HEK293 (cell line): Measurements from ENCODE around the gene HIRIP3.

Experiments used
- CTCF ChIP-seq: fragments of 450-650 bp; formaldehyde crosslinking; IDR thresholded peaks from 2 replicates; pipeline ENCODE4 v1.5.1; 2016; ENCODE audit warnings: missing biosample characterization, missing genetic modification characterization
- GFI1B ChIP-seq: fragments of 450-650 bp; formaldehyde crosslinking; IDR thresholded peaks from 2 replicates; pipeline ENCODE4 v1.5.1; 2016; ENCODE audit warnings: missing biosample characterization, missing genetic modification characterization
- OSR2 ChIP-seq: fragments of 450-650 bp; formaldehyde crosslinking; IDR thresholded peaks from 2 replicates; pipeline ENCODE4 v1.5.1; 2016; ENCODE audit warnings: missing biosample characterization, missing genetic modification characterization
- SALL2 ChIP-seq: fragments of 450-650 bp; formaldehyde crosslinking; IDR thresholded peaks from 2 replicates; pipeline ENCODE4 v1.5.0; 2017; ENCODE audit warnings: missing biosample characterization, mild to moderate bottlenecking, missing genetic modification characterization, borderline replicate concordance
- ZNF157 ChIP-seq: fragments of 450-650 bp; formaldehyde crosslinking; IDR thresholded peaks from 2 replicates; pipeline ENCODE4 v1.5.1; 2016; ENCODE audit warnings: missing biosample characterization, missing genetic modification characterization
- ZNF324 ChIP-seq: fragments of 450-650 bp; formaldehyde crosslinking; IDR thresholded peaks from 2 replicates; pipeline ENCODE4 v1.5.1; 2016; ENCODE audit warnings: missing biosample characterization, missing genetic modification characterization
- ZNF37A ChIP-seq: fragments of 450-650 bp; IDR thresholded peaks from 2 replicates; pipeline ENCODE4 v1.5.1; 2018; ENCODE audit warnings: missing biosample characterization, missing genetic modification characterization
- ZNF423 ChIP-seq: fragments of 450-650 bp; formaldehyde crosslinking; IDR thresholded peaks from 2 replicates; pipeline ENCODE4 v1.5.1; 2016; ENCODE audit warnings: missing biosample characterization, missing genetic modification characterization
- ZNF777 ChIP-seq: fragments of 450-650 bp; formaldehyde crosslinking; IDR thresholded peaks from 2 replicates; pipeline ENCODE4 v1.5.1; 2017; ENCODE audit warnings: missing biosample characterization, missing genetic modification characterization, borderline replicate concordance
- ZNF830 ChIP-seq: fragments of 450-650 bp; IDR thresholded peaks from 2 replicates; pipeline ENCODE4 v1.5.0; 2018; ENCODE audit warnings: missing biosample characterization, missing genetic modification characterization, low read depth, mild to moderate bottlenecking, moderate library complexity
- TF ChIP-seq, protein P1 (sequence below): fragments of 450-650 bp; formaldehyde crosslinking; IDR thresholded peaks from 2 replicates; pipeline ENCODE4 v1.5.1; 2016; ENCODE audit warnings: missing biosample characterization, missing genetic modification characterization
- TF ChIP-seq, protein P2 (sequence below): fragments of 450-650 bp; formaldehyde crosslinking; conservative IDR thresholded peaks from 2 replicates; pipeline ENCODE4 v1.5.1; 2016; ENCODE audit warnings: low read depth, missing biosample characterization, missing genetic modification characterization
- TF ChIP-seq, protein P3 (sequence below): fragments of 450-650 bp; formaldehyde crosslinking; optimal IDR thresholded peaks from 2 replicates; pipeline ENCODE3; 2016; ENCODE audit warnings: missing biosample characterization, mild to moderate bottlenecking, missing genetic modification characterization

DNA sequence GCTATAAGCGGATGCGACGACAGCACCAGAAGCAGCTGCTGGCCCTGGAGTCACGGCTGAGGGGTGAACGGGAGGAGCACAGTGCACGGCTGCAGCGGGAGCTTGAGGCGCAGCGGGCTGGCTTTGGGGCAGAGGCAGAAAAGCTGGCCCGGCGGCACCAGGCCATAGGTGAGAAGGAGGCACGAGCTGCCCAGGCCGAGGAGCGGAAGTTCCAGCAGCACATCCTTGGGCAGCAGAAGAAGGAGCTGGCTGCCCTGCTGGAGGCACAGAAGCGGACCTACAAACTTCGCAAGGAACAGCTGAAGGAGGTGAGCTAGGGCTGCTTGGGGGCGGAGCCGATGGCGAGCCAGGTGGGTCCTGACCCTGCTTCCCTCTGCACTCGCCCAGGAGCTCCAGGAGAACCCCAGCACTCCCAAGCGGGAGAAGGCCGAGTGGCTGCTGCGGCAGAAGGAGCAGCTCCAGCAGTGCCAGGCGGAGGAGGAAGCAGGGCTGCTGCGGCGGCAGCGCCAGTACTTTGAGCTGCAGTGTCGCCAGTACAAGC, 10.1 kb downstream of the HIRIP3 start:
- TF ChIP-seq, protein P1, sequence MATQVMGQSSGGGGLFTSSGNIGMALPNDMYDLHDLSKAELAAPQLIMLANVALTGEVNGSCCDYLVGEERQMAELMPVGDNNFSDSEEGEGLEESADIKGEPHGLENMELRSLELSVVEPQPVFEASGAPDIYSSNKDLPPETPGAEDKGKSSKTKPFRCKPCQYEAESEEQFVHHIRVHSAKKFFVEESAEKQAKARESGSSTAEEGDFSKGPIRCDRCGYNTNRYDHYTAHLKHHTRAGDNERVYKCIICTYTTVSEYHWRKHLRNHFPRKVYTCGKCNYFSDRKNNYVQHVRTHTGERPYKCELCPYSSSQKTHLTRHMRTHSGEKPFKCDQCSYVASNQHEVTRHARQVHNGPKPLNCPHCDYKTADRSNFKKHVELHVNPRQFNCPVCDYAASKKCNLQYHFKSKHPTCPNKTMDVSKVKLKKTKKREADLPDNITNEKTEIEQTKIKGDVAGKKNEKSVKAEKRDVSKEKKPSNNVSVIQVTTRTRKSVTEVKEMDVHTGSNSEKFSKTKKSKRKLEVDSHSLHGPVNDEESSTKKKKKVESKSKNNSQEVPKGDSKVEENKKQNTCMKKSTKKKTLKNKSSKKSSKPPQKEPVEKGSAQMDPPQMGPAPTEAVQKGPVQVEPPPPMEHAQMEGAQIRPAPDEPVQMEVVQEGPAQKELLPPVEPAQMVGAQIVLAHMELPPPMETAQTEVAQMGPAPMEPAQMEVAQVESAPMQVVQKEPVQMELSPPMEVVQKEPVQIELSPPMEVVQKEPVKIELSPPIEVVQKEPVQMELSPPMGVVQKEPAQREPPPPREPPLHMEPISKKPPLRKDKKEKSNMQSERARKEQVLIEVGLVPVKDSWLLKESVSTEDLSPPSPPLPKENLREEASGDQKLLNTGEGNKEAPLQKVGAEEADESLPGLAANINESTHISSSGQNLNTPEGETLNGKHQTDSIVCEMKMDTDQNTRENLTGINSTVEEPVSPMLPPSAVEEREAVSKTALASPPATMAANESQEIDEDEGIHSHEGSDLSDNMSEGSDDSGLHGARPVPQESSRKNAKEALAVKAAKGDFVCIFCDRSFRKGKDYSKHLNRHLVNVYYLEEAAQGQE (tag by site-specific recombination) = no peak
- TF ChIP-seq ZNF324 (tag by site-specific recombination) (no peak), ZNF423 (tag by site-specific recombination) (no peak), CTCF (no peak), ZNF777 (tag by site-specific recombination) (no peak), OSR2 (tag by site-specific recombination) (no peak), GFI1B (tag by site-specific recombination) (no peak), SALL2 (tag by site-specific recombination) (no peak), ZNF37A (tag by site-specific recombination) (no peak), ZNF157 (tag by site-specific recombination) (no peak), ZNF830 (tag by site-specific recombination) (no peak)
- TF ChIP-seq, protein P2, sequence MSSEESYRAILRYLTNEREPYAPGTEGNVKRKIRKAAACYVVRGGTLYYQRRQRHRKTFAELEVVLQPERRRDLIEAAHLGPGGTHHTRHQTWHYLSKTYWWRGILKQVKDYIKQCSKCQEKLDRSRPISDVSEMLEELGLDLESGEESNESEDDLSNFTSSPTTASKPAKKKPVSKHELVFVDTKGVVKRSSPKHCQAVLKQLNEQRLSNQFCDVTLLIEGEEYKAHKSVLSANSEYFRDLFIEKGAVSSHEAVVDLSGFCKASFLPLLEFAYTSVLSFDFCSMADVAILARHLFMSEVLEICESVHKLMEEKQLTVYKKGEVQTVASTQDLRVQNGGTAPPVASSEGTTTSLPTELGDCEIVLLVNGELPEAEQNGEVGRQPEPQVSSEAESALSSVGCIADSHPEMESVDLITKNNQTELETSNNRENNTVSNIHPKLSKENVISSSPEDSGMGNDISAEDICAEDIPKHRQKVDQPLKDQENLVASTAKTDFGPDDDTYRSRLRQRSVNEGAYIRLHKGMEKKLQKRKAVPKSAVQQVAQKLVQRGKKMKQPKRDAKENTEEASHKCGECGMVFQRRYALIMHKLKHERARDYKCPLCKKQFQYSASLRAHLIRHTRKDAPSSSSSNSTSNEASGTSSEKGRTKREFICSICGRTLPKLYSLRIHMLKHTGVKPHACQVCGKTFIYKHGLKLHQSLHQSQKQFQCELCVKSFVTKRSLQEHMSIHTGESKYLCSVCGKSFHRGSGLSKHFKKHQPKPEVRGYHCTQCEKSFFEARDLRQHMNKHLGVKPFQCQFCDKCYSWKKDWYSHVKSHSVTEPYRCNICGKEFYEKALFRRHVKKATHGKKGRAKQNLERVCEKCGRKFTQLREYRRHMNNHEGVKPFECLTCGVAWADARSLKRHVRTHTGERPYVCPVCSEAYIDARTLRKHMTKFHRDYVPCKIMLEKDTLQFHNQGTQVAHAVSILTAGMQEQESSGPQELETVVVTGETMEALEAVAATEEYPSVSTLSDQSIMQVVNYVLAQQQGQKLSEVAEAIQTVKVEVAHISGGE (tag by site-specific recombination) = no peak
- TF ChIP-seq, protein P3, sequence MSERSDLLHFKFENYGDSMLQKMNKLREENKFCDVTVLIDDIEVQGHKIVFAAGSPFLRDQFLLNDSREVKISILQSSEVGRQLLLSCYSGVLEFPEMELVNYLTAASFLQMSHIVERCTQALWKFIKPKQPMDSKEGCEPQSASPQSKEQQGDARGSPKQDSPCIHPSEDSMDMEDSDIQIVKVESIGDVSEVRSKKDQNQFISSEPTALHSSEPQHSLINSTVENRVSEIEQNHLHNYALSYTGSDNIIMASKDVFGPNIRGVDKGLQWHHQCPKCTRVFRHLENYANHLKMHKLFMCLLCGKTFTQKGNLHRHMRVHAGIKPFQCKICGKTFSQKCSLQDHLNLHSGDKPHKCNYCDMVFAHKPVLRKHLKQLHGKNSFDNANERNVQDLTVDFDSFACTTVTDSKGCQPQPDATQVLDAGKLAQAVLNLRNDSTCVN (tag by site-specific recombination) = no peak
